ENCODE data around the gene KCNQ1OT1. TPM values are rescaled to one million over a fixed set of nuclear protein-coding genes. Genes with fewer than 3 reads are reported as not detected.

Gene KCNQ1OT1
- total and polyA plus RNA-seq, 9 of the 15 experiments (the other 6 are each of a cell fraction or from before 2014, with no cell fraction given), result 0.04 to 2.3 (median 0.74) TPM

GRCh38 chr11:2725368-2726300 is 25.8 kb upstream of the KCNQ1OT1 start:
- intact Hi-C loops (cut with micrococcal nuclease) (no loop called here), in situ Hi-C loops (cut with MboI) (no loop called here)
- Histone ChIP-seq H3K27ac (ENCODE audit: extremely low read depth, low read depth, low read length) (no peak overlapping the region), H3K9ac (ENCODE audit: insufficient read depth in 1 of 2, low read depth in 2 of 2, low read length in 2 of 2) (peak overlapping the region in 1 of 2 experiments; percentile 67; a peak in 1 of 4 replicates), H2AFZ (ENCODE audit: low read depth, low read length) (no peak overlapping the region), H3K36me3 (ENCODE audit: control insufficient read depth, insufficient read depth, low read length) (no peaks in the 10 kb centered on the region), H3K9me1 (ENCODE audit: control insufficient read depth, insufficient read depth, low read length) (no peaks in the 10 kb centered on the region), H3K9me3 (replicated peaks; ENCODE audit: control insufficient read depth, insufficient read depth, low read depth, low read length) (no peaks in the 10 kb centered on the region), H3K4me2 (ENCODE audit: insufficient read depth, low read length) (no peak overlapping the region), H3K79me2 (ENCODE audit: control insufficient read depth, insufficient read depth, low read length) (no peaks in the 10 kb centered on the region), H4K20me1 (replicated peaks; ENCODE audit: control insufficient read depth, insufficient read depth, low read length) (peaks cover 4% of the 10 kb centered on the region; the same call in 1 of the 2 replicates), H3K27me3 (ENCODE audit: control insufficient read depth in 2 of 2, insufficient read depth in 2 of 2, low read length in 2 of 2) (peaks cover 0 to 14% of the 10 kb centered on the region in 2 experiments; a peak in 3 of 5 replicates), H3K4me1 (replicated peaks in 1 of 2; ENCODE audit: control insufficient read depth in 2 of 2, insufficient read depth in 2 of 2, low read length in 2 of 2) (peaks cover 4 to 44% of the 10 kb centered on the region in 2 experiments; a peak in 4 of 5 replicates), H3K4me3 (no peak overlapping the region)
- ATAC-seq (no peak), FAIRE-seq (no peak), DNase-seq (ENCODE audit: extremely low read depth in 1 of 4, low spot score in 3 of 4) (peak in 3 of 4 experiments; percentile 34 to 50 (median 49))
- POLR2A ChIA-PET, result interaction anchor here (0.5 to 1.6 kb wide), 6 partner anchors 9 to 102 kb away, joined by 3 to 6 read pairs (median 4); partner anchors contain the start of gene KCNQ1OT1
- TF ChIP-seq MLLT1 (IDR thresholded peaks at IDR 0.05), result no peak
- 0 out of 2 replicates have a peak, but pooled peaks have one; percentile 34 for TF ChIP-seq FOSL1 (tag; conservative IDR thresholded peaks at IDR 0.05)
- no peak for TF ChIP-seq SLC30A9 (CRISPR knock-in tag; IDR thresholded peaks at IDR 0.05)
- TF ChIP-seq TRIM25 (IDR thresholded peaks at IDR 0.05; ENCODE audit: borderline replicate concordance), result no peak
- TF ChIP-seq ZNF589 (CRISPR knock-in tag; IDR thresholded peaks at IDR 0.05; ENCODE audit: low read depth), result no peak
- peak; percentile 49 for TF ChIP-seq ZNF316 (IDR thresholded peaks at IDR 0.05)
- no peak for TF ChIP-seq RCOR1 (IDR thresholded peaks at IDR 0.05; ENCODE audit: borderline replicate concordance in 1 of 2, low read depth in 2 of 2, low read length in 2 of 2)
- TF ChIP-seq CREB3L1 (IDR thresholded peaks at IDR 0.05; ENCODE audit: borderline replicate concordance, low read depth), result peak; percentile 49; the same call in 1 of the 2 replicates
- TF ChIP-seq ZNF212 (CRISPR knock-in tag; IDR thresholded peaks at IDR 0.05), result no peak
- CTCF ChIA-PET (ENCODE audit: low intra/inter-chr PET ratio), result no interaction called here
- WGBS (ENCODE audit: insufficient coverage, low coverage, missing lambda C conversion rate), result 30% methylated on average over 26 of the region's 27 CpGs
- no TSS peak for BruUV-seq (replicated peaks)
